Neutrophil (primary cell): ENCODE results near the gene RSAD2.

Source experiments
- H3K27ac ChIP-seq: fragments of 200-600 bp; sonication (generic); 2 replicates; pipeline ENCODE4 v1.5.1; 2016; ENCODE audit warnings: mild to moderate bottlenecking, moderate library complexity
- H3K27me3 ChIP-seq: fragments of 200-600 bp; sonication (generic); 2 replicates; pipeline ENCODE4 v1.6.0; 2016; ENCODE audit warnings: mild to moderate bottlenecking
- H3K36me3 ChIP-seq: fragments of 200-600 bp; sonication (generic); 2 replicates; pipeline ENCODE4 v1.5.1; 2017
- H3K4me1 ChIP-seq, 2 experiments: fragments of 200-600 bp in 1 of 2; sonication (generic) in 1 of 2; 1 replicate in 1 of 2; 2 replicates in 1 of 2; pipeline versions ENCODE4 v1.5.1 to v1.6.1; 2013 to 2016; ENCODE audit warnings: low read depth in 1 of 2, low read length in 1 of 2, mild to moderate bottlenecking in 1 of 2, moderate library complexity in 1 of 2; ENCODE audit not compliant: control insufficient read depth in 1 of 2, insufficient read depth in 1 of 2
- H3K4me3 ChIP-seq, 2 experiments: fragments of 200-600 bp in 1 of 2; sonication (generic) in 1 of 2; 1 replicate in 1 of 2; 2 replicates in 1 of 2; pipeline ENCODE4 v1.5.1; 2013 to 2016; ENCODE audit warnings: low read depth in 1 of 2, low read length in 1 of 2, mild to moderate bottlenecking in 1 of 2, moderate library complexity in 1 of 2
- H3K9me3 ChIP-seq: fragments of 200-600 bp; sonication (generic); 2 replicates; pipeline ENCODE4 v1.5.1; 2016
- CTCF ChIP-seq: fragments of 200-600 bp; sonication (generic); IDR thresholded peaks from 2 replicates; pipeline ENCODE4 v1.5.1; 2016; ENCODE audit warnings: antibody characterized with exemption

The RSAD2 gene

GRCh38 chr2:6874032-6874431 is 3.5 kb upstream of the RSAD2 start:
- Histone ChIP-seq H3K4me3 (no peak overlapping the region), H3K36me3 (no peaks in the 10 kb centered on the region), H3K27me3 (peaks cover 10% of the 10 kb centered on the region), H3K9me3 (no peaks in the 10 kb centered on the region), H3K27ac (no peak overlapping the region), H3K4me1 (peaks cover 18 to 20% of the 10 kb centered on the region in 2 experiments)
- no peak for TF ChIP-seq CTCF

GRCh38 chr2:6876309-6876708 is 1.3 kb upstream of the RSAD2 start:
- Histone ChIP-seq H3K27me3 (peaks cover 6% of the 10 kb centered on the region), H3K4me1 (peaks cover 18 to 20% of the 10 kb centered on the region in 2 experiments), H3K4me3 (no peak overlapping the region), H3K36me3 (no peaks in the 10 kb centered on the region), H3K27ac (no peak overlapping the region), H3K9me3 (no peaks in the 10 kb centered on the region)
- TF ChIP-seq CTCF, result no peak

GRCh38 chr2:6878549-6878948 is 972 bp downstream of the RSAD2 start:
- Histone ChIP-seq H3K9me3 (no peaks in the 10 kb centered on the region), H3K27ac (no peak overlapping the region), H3K36me3 (no peaks in the 10 kb centered on the region), H3K4me1 (peaks cover 18 to 20% of the 10 kb centered on the region in 2 experiments), H3K27me3 (peaks cover 5% of the 10 kb centered on the region), H3K4me3 (peak overlapping the region; percentile 19 to 49)
- no peak for TF ChIP-seq CTCF

GRCh38 chr2:6879011-6879410 is 1.4 kb downstream of the RSAD2 start:
- H3K36me3 ChIP-seq, result no peaks in the 10 kb centered on the region
- H3K27me3 ChIP-seq, result peaks cover 5% of the 10 kb centered on the region
- no peak for TF ChIP-seq CTCF
- peak overlapping the region; percentile 16 to 19 for H3K4me3 ChIP-seq
- H3K27ac ChIP-seq, result no peak overlapping the region
- peaks cover 18 to 20% of the 10 kb centered on the region in 2 experiments for H3K4me1 ChIP-seq
- no peaks in the 10 kb centered on the region for H3K9me3 ChIP-seq

- Histone ChIP-seq H3K4me1 (peaks cover 18 to 20% of the 10 kb centered on the region in 2 experiments), H3K36me3 (no peaks in the 10 kb centered on the region), H3K9me3 (no peaks in the 10 kb centered on the region), H3K4me3 (no peak overlapping the region), H3K27ac (no peak overlapping the region), H3K27me3 (peaks cover 5% of the 10 kb centered on the region)
- no peak for TF ChIP-seq CTCF
Observed at GRCh38 chr2:6880200-6880733, 2.7 kb downstream of the RSAD2 start.
